Keratinocyte (primary cell): ENCODE data around the gene SLK. TPM values are rescaled to one million over a fixed set of nuclear protein-coding genes. Genes with fewer than 3 reads are reported as not detected.
A peak's percentile ranks its signal among the peaks of the same experiment; 100 is the strongest.

Experiments
- DNase-seq: peaks from one replicate; pipeline ENCODE4 v3.0.0-alpha.2; 2011; ENCODE audit warnings: low read depth, missing footprints, low spot score
- FAIRE-seq: peaks from 2 replicates; lab custom pipeline; 2011; peaks lifted over from hg19 to GRCh38; lab: Jason Lieb, UNC
- H2AFZ ChIP-seq: 2 replicates; pipeline ENCODE4 v1.6.0; 2012; ENCODE audit warnings: low read length, control low read depth, inconsistent platforms; ENCODE audit not compliant: control insufficient read depth
- H3K27ac ChIP-seq: 2 replicates; pipeline ENCODE4 v1.5.1; 2011; ENCODE audit warnings: low read length; ENCODE audit not compliant: control insufficient read depth, insufficient read depth
- H3K27me3 ChIP-seq: 3 replicates; pipeline ENCODE4 v1.6.0; 2011; ENCODE audit warnings: low read length; ENCODE audit not compliant: control insufficient read depth, insufficient read depth; ENCODE audit errors: extremely low read depth
- H3K36me3 ChIP-seq, 2 experiments: 2 replicates in 1 of 2; 3 replicates in 1 of 2; pipeline ENCODE4 v1.5.1; 2011; ENCODE audit warnings: low read length in 2 of 2, mild to moderate bottlenecking in 1 of 2; ENCODE audit not compliant: control insufficient read depth in 2 of 2, insufficient read depth in 2 of 2; ENCODE audit errors: extremely low read depth in 1 of 2
- H3K4me1 ChIP-seq: 3 replicates; pipeline ENCODE4 v1.5.1; 2011; ENCODE audit warnings: low read length; ENCODE audit not compliant: control insufficient read depth, insufficient read depth; ENCODE audit errors: extremely low read depth
- H3K4me2 ChIP-seq: 3 replicates; pipeline ENCODE4 v1.6.0; 2011; ENCODE audit warnings: low read depth, low read length; ENCODE audit not compliant: control insufficient read depth, insufficient read depth; ENCODE audit errors: extremely low read depth
- H3K4me3 ChIP-seq, 3 experiments: fragments of 200-600 bp in 1 of 3; sonication (generic) in 1 of 3; 2 replicates in 2 of 3; 3 replicates in 1 of 3; pipeline ENCODE4 v1.5.1; 2011 to 2016; ENCODE audit warnings: low read length in 3 of 3, mild to moderate bottlenecking in 3 of 3, control low read depth in 2 of 3, inconsistent platforms in 1 of 3, low read depth in 1 of 3, mixed read lengths in 1 of 3, mixed run types in 1 of 3, moderate library complexity in 1 of 3; ENCODE audit not compliant: control insufficient read depth in 2 of 3, insufficient read depth in 2 of 3; ENCODE audit errors: extremely low read depth in 1 of 3
- H3K79me2 ChIP-seq: 2 replicates; pipeline ENCODE4 v1.6.0; 2012; ENCODE audit warnings: low read length; ENCODE audit not compliant: control insufficient read depth, insufficient read depth
- H3K9ac ChIP-seq: 3 replicates; pipeline ENCODE4 v1.6.0; 2011; ENCODE audit warnings: low read length; ENCODE audit not compliant: control insufficient read depth, insufficient read depth; ENCODE audit errors: extremely low read depth
- H3K9me1 ChIP-seq: 3 replicates; pipeline ENCODE4 v1.6.0; 2011; ENCODE audit warnings: low read length; ENCODE audit not compliant: control insufficient read depth, insufficient read depth; ENCODE audit errors: extremely low read depth
- H3K9me3 ChIP-seq: 2 replicates; pipeline ENCODE4 v1.5.1; 2012; ENCODE audit warnings: low read depth, low read length; ENCODE audit not compliant: control insufficient read depth
- H4K20me1 ChIP-seq: 3 replicates; pipeline ENCODE4 v1.6.0; 2011; ENCODE audit warnings: low read length; ENCODE audit not compliant: control insufficient read depth, insufficient read depth; ENCODE audit errors: extremely low read depth
- EZH2 ChIP-seq: IDR thresholded peaks from one replicate; pipeline ENCODE4 v1.6.1; 2012; ENCODE audit warnings: inconsistent platforms, mild to moderate bottlenecking, low read length, moderate library complexity
- dilution Hi-C: fragments of 300-500 bp; cut with MboI; formaldehyde crosslinking; loops from one replicate; pipeline ENCODE4 v1.7.0; 2020; ENCODE audit warnings: low sequenced_read_pairs; ENCODE audit not compliant: extremely low pct_ligation_motif_present
- polyA plus RNA-seq, 5 experiments: library from polyadenylated mRNA; depleted of rRNA in 3 of 5; stranded (reverse) in 3 of 5; stranded (forward) in 1 of 5; unstranded in 1 of 5; fragments of >200 nt; gene quantifications; 1 replicate in 1 of 5; 2 replicates in 3 of 5; 3 replicates in 1 of 5; pipeline versions ENCODE4 v1.2.1 to v1.2.3, GENCODE V29; 2011 to 2012; ENCODE audit warnings: missing spikeins in 2 of 5, low read depth in 1 of 5, low replicate concordance in 1 of 5
- TF ChIP-seq, protein P1 (sequence below), 3 experiments: IDR thresholded peaks in 1 of 3; conservative IDR thresholded peaks in 1 of 3; optimal IDR thresholded peaks in 1 of 3; 2 replicates in 2 of 3; 3 replicates in 1 of 3; pipeline versions ENCODE3 to v1.5.1; 2011; ENCODE audit warnings: low read length in 3 of 3, mild to moderate bottlenecking in 3 of 3, moderate library complexity in 2 of 3, control low read depth in 1 of 3, inconsistent platforms in 1 of 3; ENCODE audit not compliant: insufficient read depth in 2 of 3; ENCODE audit errors: extremely low read depth in 1 of 3

SLK gene
- polyA plus RNA-seq, 1 donor (not counting 4 experiments of a cell fraction or from before 2014, with no cell fraction given): 36.7 TPM

GRCh38 chr10:104046651-104047050 is 79.7 kb downstream of the SLK start:
- no peak for DNase-seq
- Histone ChIP-seq H3K9me1 (no peaks in the 10 kb centered on the region), H4K20me1 (no peaks in the 10 kb centered on the region), H3K36me3 (peaks cover 78 to 97% of the 10 kb centered on the region in 2 experiments), H3K79me2 (peaks cover 10% of the 10 kb centered on the region), H3K27me3 (no peaks in the 10 kb centered on the region), H3K4me2 (no peak overlapping the region), H3K9ac (no peak overlapping the region), H3K4me3 (no peak overlapping the region), H3K27ac (no peak overlapping the region), H2AFZ (no peak overlapping the region), H3K9me3 (no peaks in the 10 kb centered on the region), H3K4me1 (peaks cover 27% of the 10 kb centered on the region)
- TF ChIP-seq EZH2: no peak
- TF ChIP-seq, protein P1, sequence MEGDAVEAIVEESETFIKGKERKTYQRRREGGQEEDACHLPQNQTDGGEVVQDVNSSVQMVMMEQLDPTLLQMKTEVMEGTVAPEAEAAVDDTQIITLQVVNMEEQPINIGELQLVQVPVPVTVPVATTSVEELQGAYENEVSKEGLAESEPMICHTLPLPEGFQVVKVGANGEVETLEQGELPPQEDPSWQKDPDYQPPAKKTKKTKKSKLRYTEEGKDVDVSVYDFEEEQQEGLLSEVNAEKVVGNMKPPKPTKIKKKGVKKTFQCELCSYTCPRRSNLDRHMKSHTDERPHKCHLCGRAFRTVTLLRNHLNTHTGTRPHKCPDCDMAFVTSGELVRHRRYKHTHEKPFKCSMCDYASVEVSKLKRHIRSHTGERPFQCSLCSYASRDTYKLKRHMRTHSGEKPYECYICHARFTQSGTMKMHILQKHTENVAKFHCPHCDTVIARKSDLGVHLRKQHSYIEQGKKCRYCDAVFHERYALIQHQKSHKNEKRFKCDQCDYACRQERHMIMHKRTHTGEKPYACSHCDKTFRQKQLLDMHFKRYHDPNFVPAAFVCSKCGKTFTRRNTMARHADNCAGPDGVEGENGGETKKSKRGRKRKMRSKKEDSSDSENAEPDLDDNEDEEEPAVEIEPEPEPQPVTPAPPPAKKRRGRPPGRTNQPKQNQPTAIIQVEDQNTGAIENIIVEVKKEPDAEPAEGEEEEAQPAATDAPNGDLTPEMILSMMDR (optimal IDR thresholded peaks at IDR 0.05 in 1 of 3, IDR thresholded peaks at IDR 0.05 in 1 of 3, conservative IDR thresholded peaks at IDR 0.05 in 1 of 3; ENCODE audit: extremely low read depth in 1 of 3, insufficient read depth in 2 of 3, low read length in 3 of 3): no peak
- no peak for FAIRE-seq
- dilution Hi-C loops: no loop called here

DNA sequence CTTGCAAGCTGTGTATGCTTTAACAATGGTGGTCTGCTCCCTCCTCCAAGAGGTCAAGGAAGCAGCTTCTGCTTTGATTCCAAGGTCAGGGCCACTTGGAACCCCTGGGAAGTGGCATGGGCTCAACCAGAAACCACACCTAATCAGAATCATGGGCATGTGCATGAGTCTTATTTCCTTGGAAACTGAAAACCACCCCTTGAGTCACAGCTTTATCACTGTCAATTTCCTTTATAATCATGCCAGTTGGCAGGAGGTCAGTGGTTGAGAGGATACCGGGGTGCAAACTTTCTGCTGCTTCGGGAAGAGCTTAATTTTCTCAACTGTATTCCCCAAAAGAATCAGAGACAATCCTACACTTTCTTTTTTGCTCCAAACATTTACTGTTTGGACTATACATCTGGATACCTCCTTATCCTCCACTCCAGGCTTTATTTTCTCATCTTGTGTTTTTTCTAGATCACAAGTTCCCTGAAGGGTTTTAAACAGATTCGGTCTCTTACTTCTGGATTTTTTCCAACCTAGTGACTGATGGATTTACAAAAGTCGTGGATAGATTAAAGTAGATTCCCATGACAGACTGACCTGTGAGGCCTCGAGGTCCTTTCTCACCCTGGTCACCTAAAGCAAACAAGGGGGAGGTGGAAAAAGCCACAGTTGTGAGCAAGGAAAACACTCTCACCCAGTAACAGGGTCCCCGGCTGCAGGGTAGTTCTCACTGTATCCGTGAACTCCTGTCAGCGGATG is 82.7 kb downstream of the SLK start:
- TF ChIP-seq, protein P1 (optimal IDR thresholded peaks at IDR 0.05 in 1 of 3, IDR thresholded peaks at IDR 0.05 in 1 of 3, conservative IDR thresholded peaks at IDR 0.05 in 1 of 3; ENCODE audit: extremely low read depth in 1 of 3, insufficient read depth in 2 of 3, low read length in 3 of 3): no peak
- TF ChIP-seq EZH2: no peak

More for the DNA sequence above, 82.7 kb downstream of the SLK start:
- Histone ChIP-seq H4K20me1 (no peaks in the 10 kb centered on the region), H3K79me2 (peaks cover 12% of the 10 kb centered on the region), H3K36me3 (peaks cover 73 to 95% of the 10 kb centered on the region in 2 experiments), H3K27me3 (no peaks in the 10 kb centered on the region), H3K4me2 (peak overlapping the region; percentile 34), H3K9me1 (peaks cover 3% of the 10 kb centered on the region), H3K4me3 (no peak overlapping the region), H2AFZ (no peak overlapping the region), H3K4me1 (peaks cover 53% of the 10 kb centered on the region), H3K27ac (peak overlapping the region; percentile 66), H3K9ac (peak overlapping the region; percentile 40), H3K9me3 (no peaks in the 10 kb centered on the region)
- FAIRE-seq (no peak), DNase-seq (no peak)
- dilution Hi-C loops: no loop called here
